ENCODE measurements around the gene WDR41.

DNA sequence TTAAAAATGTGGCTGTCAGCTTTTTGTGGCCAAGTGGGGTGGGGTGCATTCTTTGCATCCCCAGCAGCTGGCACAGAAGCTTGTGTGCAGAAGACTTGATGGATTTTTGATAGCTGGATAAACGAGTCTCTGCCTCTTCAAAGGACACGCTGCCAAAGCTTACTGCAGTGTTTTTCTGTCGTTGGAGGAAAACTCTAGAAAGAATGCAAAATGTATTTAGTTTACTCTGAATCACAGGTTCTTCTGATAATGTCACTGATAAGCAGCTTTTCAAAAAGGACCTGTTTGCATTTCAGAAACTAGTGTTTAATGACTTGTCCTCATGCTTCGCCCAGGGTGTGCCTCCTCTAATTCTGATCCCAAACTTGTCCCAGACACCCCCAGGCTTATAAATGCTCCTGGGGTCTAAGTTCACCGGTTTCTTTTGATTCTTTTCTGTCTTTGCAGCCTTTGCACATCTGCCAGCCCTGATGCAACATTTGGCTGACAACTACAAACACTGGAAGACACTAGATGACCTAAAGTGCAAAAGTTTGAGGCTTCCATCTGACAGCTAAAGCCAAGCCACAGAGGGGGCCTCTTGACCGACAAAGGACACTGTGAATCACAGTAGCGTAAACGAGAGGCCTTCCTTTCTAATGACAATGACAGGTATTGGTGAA is 66.0 kb downstream of the WDR41 start:
- TF ChIP-seq CTCF (IDR thresholded peaks at IDR 0.05 in 2 of 3, conservative IDR thresholded peaks at IDR 0.05 in 1 of 3; ENCODE audit: insufficient read depth in 2 of 3, low read depth in 1 of 3, low read length in 3 of 3) (no peak), MYC (IDR thresholded peaks at IDR 0.05; ENCODE audit: low read depth, low read length) (no peak), MYC (CRISPR knock-in tag; IDR thresholded peaks at IDR 0.05; ENCODE audit: borderline replicate concordance, low read depth) (no peak)

Measured in K562 (cell line).